Esophagus squamous epithelium (tissue), 5 donors: ENCODE measurements around the gene FTL. TPM values are rescaled to one million over a fixed set of nuclear protein-coding genes. Genes with fewer than 3 reads are reported as not detected.

ENCODE experiments used
- DNase-seq: peaks from one replicate; lab custom pipeline; 2025; lab: John Stamatoyannopoulos, UW
- H3K27ac ChIP-seq, 4 donors: fragments of 200-600 bp; sonication (generic); one replicate each; pipeline ENCODE4 v1.5.1; 2016 to 2019; ENCODE audit warnings: mild to moderate bottlenecking in 1 of 4
- H3K27me3 ChIP-seq, 4 donors: fragments of 200-600 bp; sonication (generic); 1 replicate in 3 of 4; 2 replicates in 1 of 4; pipeline versions ENCODE4 v1.5.1 to v1.6.0; 2017 to 2021; ENCODE audit warnings: antibody characterized with exemption in 1 of 4
- H3K36me3 ChIP-seq, 3 donors: fragments of 200-600 bp; sonication (generic); one replicate each; pipeline ENCODE4 v1.5.1; 2016 to 2019
- H3K4me1 ChIP-seq, 3 donors: fragments of 200-600 bp; sonication (generic); one replicate each; pipeline ENCODE4 v1.5.1; 2017 to 2019
- H3K4me3 ChIP-seq, 4 donors: fragments of 200-600 bp; sonication (generic); 1 replicate in 3 of 4; 2 replicates in 1 of 4; pipeline ENCODE4 v1.5.1; 2016 to 2019; ENCODE audit warnings: mild to moderate bottlenecking in 2 of 4, moderate library complexity in 1 of 4
- H3K9me3 ChIP-seq, 3 donors: fragments of 200-600 bp; sonication (generic); one replicate each; pipeline ENCODE4 v1.5.1; 2016 to 2019
- CTCF ChIP-seq, 6 experiments: fragments of 450-650 bp in 4 of 6; fragments of 200-600 bp in 2 of 6; sonication (generic) in 2 of 6; IDR thresholded peaks; one replicate each; pipeline ENCODE4 v1.5.1; 2016 to 2019; ENCODE audit warnings: antibody characterized with exemption in 6 of 6, mild to moderate bottlenecking in 4 of 6, moderate library complexity in 4 of 6
- POLR2A ChIP-seq, 4 donors: fragments of 450-650 bp; IDR thresholded peaks; one replicate each; pipeline ENCODE4 v1.6.1; 2017; ENCODE audit warnings: antibody characterized with exemption in 4 of 4, mild to moderate bottlenecking in 4 of 4, moderate library complexity in 3 of 4
- WGBS, 2 donors: methylation state at CpG; one replicate each; pipeline ENCODE4 v1.1.5; 2018; 5-methylcytosine and 5-hydroxymethylcytosine counted together
- intact Hi-C: fragments of 100-400 bp; cut with DNase I; formaldehyde crosslinking; loops from one replicate; pipeline ENCODE4 v1.15.0; 2022
- total RNA-seq, 4 donors: library from RNA; depleted of rRNA; stranded (reverse); fragments of >200 nt; gene quantifications; one replicate each; pipeline ENCODE4 v1.1.0, GENCODE V29; 2016
- donor health status: DM: yes; HTN: yes; CAD: no.

FTL gene
- total RNA-seq, 4 donors from 2014 or later, result 556 to 2,127 (median 1,494) TPM

GRCh38 chr19:48968813-48969218 is 3.7 kb downstream of the FTL start:
- Histone ChIP-seq H3K27me3 (no peaks in the 10 kb centered on the region), H3K4me1 (peaks cover 24 to 55% (median 32%) of the 10 kb centered on the region in 3 donors), H3K27ac (peak overlapping the region in 3 of 4 donors; percentile 94 to 95 (median 94)), H3K36me3 (peaks cover 22 to 79% (median 27%) of the 10 kb centered on the region in 3 donors), H3K4me3 (no peak overlapping the region), H3K9me3 (no peaks in the 10 kb centered on the region)
- TF ChIP-seq CTCF (IDR thresholded peaks at IDR 0.05), result no peak
- TF ChIP-seq POLR2A (IDR thresholded peaks at IDR 0.05), result no peak
- intact Hi-C loops, result no loop called here
- 67 to 75% methylated on average over 4 to 5 of the region's 15 CpGs for WGBS, 2 donors
- DNase-seq, result no peak

GRCh38 chr19:48969276-48970138 is 4.4 kb downstream of the FTL start:
- intact Hi-C loops, result loop anchor here (10.0 kb wide), 1 partner anchor 105 kb away; the partner anchor contains the start of gene PLEKHA4
- H3K27ac ChIP-seq, result no peak overlapping the region
- H3K9me3 ChIP-seq, result no peaks in the 10 kb centered on the region
- no peak for DNase-seq
- peaks cover 22 to 86% (median 34%) of the 10 kb centered on the region in 3 donors for H3K36me3 ChIP-seq
- H3K27me3 ChIP-seq, result no peaks in the 10 kb centered on the region
- no peak overlapping the region for H3K4me3 ChIP-seq
- no peak for TF ChIP-seq CTCF (IDR thresholded peaks at IDR 0.05)
- no peak for TF ChIP-seq POLR2A (IDR thresholded peaks at IDR 0.05)
- H3K4me1 ChIP-seq, result peaks cover 18 to 48% (median 25%) of the 10 kb centered on the region in 3 donors
- 90 to 94% methylated on average over 21 to 27 of the region's 45 CpGs for WGBS, 2 donors

GRCh38 chr19:48970139-48970766 is 5.1 kb downstream of the FTL start:
- DNase-seq, result no peak
- peaks cover 22 to 90% (median 35%) of the 10 kb centered on the region in 3 donors for H3K36me3 ChIP-seq
- H3K4me3 ChIP-seq, result no peak overlapping the region
- 84 to 86% methylated on average over 6 to 17 of the region's 23 CpGs for WGBS, 2 donors
- no peak overlapping the region for H3K27ac ChIP-seq
- H3K27me3 ChIP-seq, result no peaks in the 10 kb centered on the region
- intact Hi-C loops, result loop anchor here (10.0 kb wide), 1 partner anchor 105 kb away; the partner anchor contains the start of gene PLEKHA4
- peaks cover 14 to 44% (median 22%) of the 10 kb centered on the region in 3 donors for H3K4me1 ChIP-seq
- TF ChIP-seq POLR2A (IDR thresholded peaks at IDR 0.05) (no peak), CTCF (IDR thresholded peaks at IDR 0.05) (no peak)
- no peaks in the 10 kb centered on the region for H3K9me3 ChIP-seq

DNA sequence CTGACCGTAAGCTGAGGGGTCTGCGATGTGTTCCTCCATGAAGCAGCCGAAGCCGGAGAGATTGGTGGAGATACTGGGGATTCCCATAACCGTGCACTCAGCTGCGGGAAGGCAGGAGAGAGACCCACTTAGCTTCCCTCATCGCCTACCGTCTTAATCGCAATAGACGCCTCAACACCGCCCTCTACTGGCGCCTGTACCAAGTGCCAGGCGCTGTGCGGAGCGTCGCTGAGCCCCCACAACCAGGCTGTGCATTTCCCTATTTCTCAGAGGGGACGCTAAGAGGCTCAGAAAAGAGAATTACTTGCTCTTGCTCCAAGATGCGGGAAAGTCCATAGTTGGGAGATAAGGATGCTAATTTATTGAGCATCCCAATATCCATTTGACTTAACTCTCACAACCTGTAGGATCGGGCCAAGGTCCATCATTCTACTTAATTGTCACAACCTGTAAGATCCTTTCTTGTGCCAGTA is 5.8 kb downstream of the FTL start:
- H3K36me3 ChIP-seq, result peaks cover 22 to 93% (median 35%) of the 10 kb centered on the region in 3 donors
- DNase-seq, result no peak
- no peaks in the 10 kb centered on the region for H3K27me3 ChIP-seq
- H3K9me3 ChIP-seq, result no peaks in the 10 kb centered on the region
- 31 to 37% methylated on average over 3 to 8 of the region's 19 CpGs for WGBS, 2 donors
- H3K4me3 ChIP-seq, result no peak overlapping the region
- intact Hi-C loops, result loop anchor here (10.0 kb wide), 1 partner anchor 106 kb away; the partner anchor contains the start of gene PLEKHA4
- H3K27ac ChIP-seq, result no peak overlapping the region
- H3K4me1 ChIP-seq, result peaks cover 14 to 41% (median 22%) of the 10 kb centered on the region in 3 donors
- TF ChIP-seq POLR2A (IDR thresholded peaks at IDR 0.05), result no peak
- peak; percentile 76 to 90 (median 87) for TF ChIP-seq CTCF (IDR thresholded peaks at IDR 0.05)
